Mucosa of gallbladder (tissue), 1 donor: ENCODE measurements around the gene C11orf52. TPM values are rescaled to one million over a fixed set of nuclear protein-coding genes. Genes with fewer than 3 reads are reported as not detected.
"Not testable (repeated sequence)": the region's sequence is repeated elsewhere in the genome, so short reads cannot be mapped to it uniquely, and the experiment has no call there.

Experiments
- DNase-seq: peaks from one replicate; pipeline ENCODE4 v3.0.0-alpha.2; 2020; ENCODE audit warnings: low spot score
- total RNA-seq: library from RNA; stranded (reverse); gene quantifications from one replicate; pipeline ENCODE4 v1.2.1, GENCODE V29; 2021
- donor health status: DM: no; HTN: no; CAD: no.

C11orf52 gene
- total RNA-seq, 1 donor from 2014 or later = 34.4 TPM

- DNase-seq = no peak
Measured at GRCh38 chr11:111913031-111913861, 5.5 kb upstream of the C11orf52 start.

- no peak for DNase-seq
Measured at GRCh38 chr11:111913997-111914396, 4.7 kb upstream of the C11orf52 start.

- DNase-seq = no peak
Measured at GRCh38 chr11:111916768-111917167, 1.9 kb upstream of the C11orf52 start.

GRCh38 chr11:111917312-111917711 lies 1.4 kb upstream of the C11orf52 start:
- no peak for DNase-seq

- no peak for DNase-seq
Measured at GRCh38 chr11:111917788-111918187, 925 bp upstream of the C11orf52 start.

- no peak for DNase-seq
Measured at GRCh38 chr11:111920908-111921307, 2.2 kb downstream of the C11orf52 start.

GRCh38 chr11:111921541-111922230 lies 3.0 kb downstream of the C11orf52 start:
- DNase-seq = no peak

GRCh38 chr11:111922803-111923202 lies 4.1 kb downstream of the C11orf52 start:
- peak; percentile 77 for DNase-seq

GRCh38 chr11:111923351-111923788 lies 4.7 kb downstream of the C11orf52 start:
- DNase-seq = no peak

GRCh38 chr11:111923951-111924350 lies 5.2 kb downstream of the C11orf52 start:
- no peak for DNase-seq

- no peak for DNase-seq
Measured at GRCh38 chr11:111925953-111926352, 7.2 kb downstream of the C11orf52 start.

GRCh38 chr11:111926505-111927391 lies 8.0 kb downstream of the C11orf52 start:
- peak; percentile 97 for DNase-seq

- no peak for DNase-seq
Measured at GRCh38 chr11:111930472-111930871, 11.8 kb downstream of the C11orf52 start.

- DNase-seq = no peak
Measured at GRCh38 chr11:111932611-111932950, 13.9 kb downstream of the C11orf52 start.

GRCh38 chr11:111933176-111933575 lies 14.5 kb downstream of the C11orf52 start:
- not testable (repeated sequence) for DNase-seq

GRCh38 chr11:111933872-111934271 lies 15.2 kb downstream of the C11orf52 start:
- DNase-seq = no peak

GRCh38 chr11:111934306-111934705 lies 15.6 kb downstream of the C11orf52 start:
- DNase-seq = no peak

GRCh38 chr11:111935317-111936039 lies 16.8 kb downstream of the C11orf52 start:
- DNase-seq = no peak

- DNase-seq = no peak
Measured at GRCh38 chr11:111936040-111936540, 17.4 kb downstream of the C11orf52 start.

GRCh38 chr11:111937461-111937769 lies 18.7 kb downstream of the C11orf52 start:
- no peak for DNase-seq

GRCh38 chr11:111937844-111938243 lies 19.1 kb downstream of the C11orf52 start:
- DNase-seq = no peak
